ENCODE results near the gene PTPRM. TPM values are rescaled to one million over a fixed set of nuclear protein-coding genes. Genes with fewer than 3 reads are reported as not detected.

PTPRM gene
- total RNA-seq, 1 donor from 2014 or later: 1.00 TPM

- Mint-ChIP-seq H3K27ac (no peak overlapping the region), H3K36me3 (ENCODE audit: low read depth) (no peaks in the 10 kb centered on the region), H3K4me1 (no peaks in the 10 kb centered on the region), H3K9me3 (no peaks in the 10 kb centered on the region), H3K27me3 (no peaks in the 10 kb centered on the region), H3K4me3 (no peak overlapping the region)
- DNase-seq (no peak), ATAC-seq (ENCODE audit: low read depth) (no peak)
- TF ChIP-seq, protein P1, sequence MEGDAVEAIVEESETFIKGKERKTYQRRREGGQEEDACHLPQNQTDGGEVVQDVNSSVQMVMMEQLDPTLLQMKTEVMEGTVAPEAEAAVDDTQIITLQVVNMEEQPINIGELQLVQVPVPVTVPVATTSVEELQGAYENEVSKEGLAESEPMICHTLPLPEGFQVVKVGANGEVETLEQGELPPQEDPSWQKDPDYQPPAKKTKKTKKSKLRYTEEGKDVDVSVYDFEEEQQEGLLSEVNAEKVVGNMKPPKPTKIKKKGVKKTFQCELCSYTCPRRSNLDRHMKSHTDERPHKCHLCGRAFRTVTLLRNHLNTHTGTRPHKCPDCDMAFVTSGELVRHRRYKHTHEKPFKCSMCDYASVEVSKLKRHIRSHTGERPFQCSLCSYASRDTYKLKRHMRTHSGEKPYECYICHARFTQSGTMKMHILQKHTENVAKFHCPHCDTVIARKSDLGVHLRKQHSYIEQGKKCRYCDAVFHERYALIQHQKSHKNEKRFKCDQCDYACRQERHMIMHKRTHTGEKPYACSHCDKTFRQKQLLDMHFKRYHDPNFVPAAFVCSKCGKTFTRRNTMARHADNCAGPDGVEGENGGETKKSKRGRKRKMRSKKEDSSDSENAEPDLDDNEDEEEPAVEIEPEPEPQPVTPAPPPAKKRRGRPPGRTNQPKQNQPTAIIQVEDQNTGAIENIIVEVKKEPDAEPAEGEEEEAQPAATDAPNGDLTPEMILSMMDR (IDR thresholded peaks at IDR 0.05): no peak
- POLR2A ChIA-PET: no interaction called here
- CTCF ChIA-PET: no interaction called here
- intact Hi-C loops (cut with micrococcal nuclease): no loop called here
Observed at GRCh38 chr18:8215741-8216140, 648.6 kb downstream of the PTPRM start.

DNA sequence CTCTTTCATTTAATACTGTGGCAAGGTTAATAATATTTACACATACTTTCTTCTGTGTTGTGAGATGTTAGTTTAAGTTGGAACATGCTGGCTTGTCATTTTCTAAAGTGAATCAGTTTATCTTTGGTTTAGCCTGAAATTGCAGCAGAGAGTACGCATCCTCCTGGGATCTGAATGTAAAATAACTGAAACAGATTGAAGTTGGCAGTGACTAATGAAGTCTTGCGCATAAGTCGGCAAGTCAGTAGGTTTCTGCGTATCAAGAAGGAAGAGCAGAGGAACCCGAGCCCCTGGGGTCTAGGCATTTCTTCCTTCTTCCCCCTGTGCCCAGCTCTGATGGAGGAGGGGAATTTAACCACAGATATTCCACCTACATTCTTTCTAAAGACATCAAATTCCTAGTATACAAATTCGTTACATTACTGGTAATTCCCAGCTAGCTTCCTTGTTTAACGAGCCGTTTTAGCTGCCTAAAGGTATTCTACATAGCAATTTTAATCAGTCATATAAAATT lies 650.0 kb downstream of the PTPRM start:
- no peak for ATAC-seq (ENCODE audit: low read depth)
- POLR2A ChIA-PET: no interaction called here
- no peaks in the 10 kb centered on the region for H3K27me3 Mint-ChIP-seq

GRCh38 chr18:8218197-8218596 lies 651.1 kb downstream of the PTPRM start:
- Mint-ChIP-seq H3K9me3 (no peaks in the 10 kb centered on the region), H3K27ac (no peak overlapping the region), H3K27me3 (no peaks in the 10 kb centered on the region), H3K4me3 (no peak overlapping the region), H3K4me1 (no peaks in the 10 kb centered on the region), H3K36me3 (ENCODE audit: low read depth) (no peaks in the 10 kb centered on the region)
- CTCF ChIA-PET: no interaction called here
- POLR2A ChIA-PET: no interaction called here
- no peak for DNase-seq
- no peak for ATAC-seq (ENCODE audit: low read depth)
- intact Hi-C loops (cut with micrococcal nuclease): no loop called here
- TF ChIP-seq, protein P1 (IDR thresholded peaks at IDR 0.05): no peak

More for the DNA sequence above, 650.0 kb downstream of the PTPRM start:
- H3K27ac Mint-ChIP-seq: no peak overlapping the region
- no peaks in the 10 kb centered on the region for H3K9me3 Mint-ChIP-seq
- intact Hi-C loops (cut with micrococcal nuclease): no loop called here
- H3K4me3 Mint-ChIP-seq: no peak overlapping the region
- DNase-seq: no peak
- H3K4me1 Mint-ChIP-seq: no peaks in the 10 kb centered on the region
- H3K36me3 Mint-ChIP-seq (ENCODE audit: low read depth): no peaks in the 10 kb centered on the region
- CTCF ChIA-PET: no interaction called here
- TF ChIP-seq, protein P1 (IDR thresholded peaks at IDR 0.05): no peak

DNA sequence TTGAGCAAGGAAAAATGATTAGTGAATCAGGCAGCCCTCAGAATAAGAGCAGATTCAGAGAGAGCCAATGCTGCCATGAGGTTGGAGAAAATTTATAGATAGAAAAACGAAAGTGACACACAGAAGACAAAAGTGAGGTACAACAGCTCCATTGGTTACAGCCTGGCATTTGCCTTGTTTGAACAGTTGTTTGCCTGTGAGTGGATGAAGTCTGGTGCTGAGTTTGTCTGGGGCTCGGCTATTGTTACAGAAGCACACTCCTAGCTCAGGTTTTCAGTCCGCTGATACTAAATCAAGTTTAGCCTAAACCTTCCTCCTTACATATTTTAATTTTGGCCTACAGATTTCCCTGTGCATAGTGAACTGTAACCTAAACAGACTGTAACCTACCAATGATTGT lies 654.3 kb downstream of the PTPRM start:
- no peak overlapping the region for H3K27ac Mint-ChIP-seq
- ChIA-PET CTCF (no interaction called here), POLR2A (no interaction called here)
- no peaks in the 10 kb centered on the region for H3K4me1 Mint-ChIP-seq
- H3K27me3 Mint-ChIP-seq: no peaks in the 10 kb centered on the region
- no peak for DNase-seq
- intact Hi-C loops (cut with micrococcal nuclease): no loop called here
- ATAC-seq (ENCODE audit: low read depth): no peak
- TF ChIP-seq, protein P1 (IDR thresholded peaks at IDR 0.05): no peak
- H3K9me3 Mint-ChIP-seq: no peaks in the 10 kb centered on the region
- H3K4me3 Mint-ChIP-seq: no peak overlapping the region
- no peaks in the 10 kb centered on the region for H3K36me3 Mint-ChIP-seq (ENCODE audit: low read depth)

GRCh38 chr18:8224576-8224975 lies 657.5 kb downstream of the PTPRM start:
- Mint-ChIP-seq H3K4me3 (no peak overlapping the region), H3K27ac (no peak overlapping the region), H3K27me3 (no peaks in the 10 kb centered on the region)

More at GRCh38 chr18:8224576-8224975, 657.5 kb downstream of the PTPRM start:
- ChIA-PET POLR2A (no interaction called here), CTCF (no interaction called here)
- no peaks in the 10 kb centered on the region for H3K4me1 Mint-ChIP-seq
- ATAC-seq (ENCODE audit: low read depth): no peak
- no peak for DNase-seq
- no peaks in the 10 kb centered on the region for H3K9me3 Mint-ChIP-seq
- intact Hi-C loops (cut with micrococcal nuclease): no loop called here
- TF ChIP-seq, protein P1 (IDR thresholded peaks at IDR 0.05): no peak
- no peaks in the 10 kb centered on the region for H3K36me3 Mint-ChIP-seq (ENCODE audit: low read depth)

Data from activated B cell treated with CpG ODN at 0.5 μM for 24 hours (primary cell).